B cell (primary cell): ENCODE data around the gene XPNPEP3. TPM values are rescaled to one million over a fixed set of nuclear protein-coding genes. Genes with fewer than 3 reads are reported as not detected.
A peak's percentile ranks its signal among the peaks of the same experiment; 100 is the strongest.

Experiments used
- ATAC-seq: fragments of 200-7000 bp; cut with Tn5 transposase; one replicate; pipeline ENCODE4 v1.10.0; 2021; ENCODE audit warnings: low read depth, mild to moderate bottlenecking, moderate number of reproducible peaks, moderate library complexity
- CTCF ChIA-PET: fragments of 350-600 bp; sonication (Branson Sonifier 250); formaldehyde crosslinking; loops from one replicate; lab custom pipeline; 2021; ENCODE audit warnings: antibody characterized with exemption, inconsistent platforms; lab: Charles Lee
- POLR2A ChIA-PET: fragments of 350-600 bp; sonication (Branson Sonifier 250); formaldehyde crosslinking; loops from one replicate; lab custom pipeline; 2021; ENCODE audit warnings: antibody characterized with exemption; lab: Charles Lee
- DNase-seq: peaks from one replicate; pipeline ENCODE4 v3.0.0; 2013
- H2AFZ ChIP-seq: 2 replicates; pipeline ENCODE4 v1.6.1; 2012; ENCODE audit warnings: mild to moderate bottlenecking, low read depth, low read length; ENCODE audit not compliant: insufficient read depth, poor library complexity, severe bottlenecking
- H3K27ac ChIP-seq, 2 donors: 1 replicate in 1 of 2; 2 replicates in 1 of 2; pipeline ENCODE4 v1.5.1; 2012 to 2013; ENCODE audit warnings: low read length in 2 of 2, mild to moderate bottlenecking in 2 of 2, moderate library complexity in 1 of 2
- H3K27me3 ChIP-seq, 4 experiments: fragments of 200-600 bp in 1 of 4; sonication (generic) in 1 of 4; replicated peaks in 1 of 4; 1 replicate in 2 of 4; 2 replicates in 2 of 4; pipeline versions ENCODE4 v1.6.1 to v1.7.0; 2013 to 2016; ENCODE audit warnings: low read length in 3 of 4, mild to moderate bottlenecking in 2 of 4, mixed read lengths in 1 of 4, moderate library complexity in 1 of 4; ENCODE audit not compliant: insufficient read depth in 4 of 4, control insufficient read depth in 3 of 4; ENCODE audit errors: control extremely low read depth in 1 of 4
- H3K36me3 ChIP-seq, 2 experiments: replicated peaks in 1 of 2; 1 replicate in 1 of 2; 2 replicates in 1 of 2; pipeline versions ENCODE4 v1.6.1 to v1.7.1; 2013; ENCODE audit warnings: low read length in 1 of 2; ENCODE audit not compliant: insufficient read depth in 2 of 2, control insufficient read depth in 1 of 2; ENCODE audit errors: control extremely low read depth in 1 of 2, extremely low read depth in 1 of 2
- H3K4me1 ChIP-seq, 2 donors: fragments of 200-600 bp in 1 of 2; sonication (generic) in 1 of 2; 1 replicate in 1 of 2; 2 replicates in 1 of 2; pipeline versions ENCODE4 v1.5.1 to v1.6.1; 2013 to 2017; ENCODE audit warnings: low read length in 2 of 2; ENCODE audit not compliant: control insufficient read depth in 2 of 2, insufficient read depth in 2 of 2
- H3K4me2 ChIP-seq: replicated peaks from 2 replicates; pipeline ENCODE3; 2012; ENCODE audit warnings: mild to moderate bottlenecking, low read depth, low read length; ENCODE audit not compliant: poor library complexity, severe bottlenecking
- H3K4me3 ChIP-seq, 5 experiments: fragments of 200-600 bp in 1 of 5; sonication (generic) in 1 of 5; 1 replicate in 3 of 5; 2 replicates in 2 of 5; pipeline versions ENCODE4 v1.5.1 to v1.7.0; 2011 to 2016; ENCODE audit warnings: low read length in 4 of 5, mild to moderate bottlenecking in 4 of 5, low read depth in 2 of 5, control low read depth in 1 of 5, moderate library complexity in 1 of 5; ENCODE audit not compliant: insufficient read depth in 1 of 5; ENCODE audit errors: control extremely low read depth in 1 of 5, extremely low read depth in 1 of 5
- H3K79me2 ChIP-seq: fragments of 200-600 bp; sonication (generic); one replicate; pipeline ENCODE4 v1.6.0; 2016; ENCODE audit warnings: low read length; ENCODE audit not compliant: control insufficient read depth, insufficient read depth
- H3K9ac ChIP-seq: fragments of 200-600 bp; sonication (generic); 2 replicates; pipeline ENCODE4 v1.6.1; 2017; ENCODE audit warnings: mild to moderate bottlenecking, low read length, moderate library complexity
- H3K9me3 ChIP-seq, 3 donors: one replicate each; pipeline versions ENCODE4 v1.6.1 to v1.7.1; 2013; ENCODE audit warnings: low read length in 2 of 3; ENCODE audit not compliant: control insufficient read depth in 2 of 3, insufficient read depth in 1 of 3; ENCODE audit errors: control extremely low read depth in 1 of 3
- H4K20me1 ChIP-seq: 2 replicates; pipeline ENCODE4 v1.6.0; 2012; ENCODE audit warnings: mild to moderate bottlenecking, low read length; ENCODE audit not compliant: insufficient read depth, control insufficient read depth, poor library complexity, severe bottlenecking
- H3K27ac Mint-ChIP-seq: one replicate; pipeline ENCODE4 v1.8.0; 2021; ENCODE audit warnings: mixed read lengths
- H3K27me3 Mint-ChIP-seq: one replicate; pipeline ENCODE4 v1.8.0; 2021; ENCODE audit warnings: mixed read lengths
- H3K4me1 Mint-ChIP-seq: one replicate; pipeline ENCODE4 v1.8.0; 2021; ENCODE audit warnings: mixed read lengths
- H3K4me3 Mint-ChIP-seq: one replicate; pipeline ENCODE4 v1.8.0; 2021; ENCODE audit warnings: mixed read lengths
- H3K9me3 Mint-ChIP-seq: one replicate; pipeline ENCODE4 v1.8.0; 2022; ENCODE audit warnings: mixed read lengths; ENCODE audit not compliant: insufficient read depth
- CTCF ChIP-seq: fragments of 200-600 bp; IDR thresholded peaks from one replicate; pipeline ENCODE4 v1.8.0; 2022; ENCODE audit warnings: antibody characterized with exemption, mild to moderate bottlenecking
- EZH2 ChIP-seq: IDR thresholded peaks from 2 replicates; pipeline ENCODE4 v1.6.1; 2012; ENCODE audit warnings: borderline replicate concordance, low read depth, mild to moderate bottlenecking, moderate library complexity, low read length; ENCODE audit not compliant: insufficient read depth, poor library complexity, severe bottlenecking
- WGBS: methylation state at CpG from one replicate; pipeline ENCODE4 v1.1.5; 2013; ENCODE audit warnings: missing lambda C conversion rate; ENCODE audit not compliant: insufficient coverage; 5-methylcytosine and 5-hydroxymethylcytosine counted together
- intact Hi-C: fragments of 100-400 bp; cut with micrococcal nuclease; formaldehyde crosslinking; loops from one replicate; pipeline ENCODE4 v1.10.0; 2022
- polyA plus RNA-seq: library from polyadenylated mRNA; depleted of rRNA; stranded (reverse); fragments of >200 nt; gene quantifications from 2 replicates; pipeline ENCODE4 v1.2.3, GENCODE V29; 2012
- total RNA-seq, 2 donors: library from RNA; stranded (reverse); fragments of 120-200 nt in 1 of 2; gene quantifications; 1 replicate in 1 of 2; 2 replicates in 1 of 2; pipeline versions ENCODE4 v1.2.3 to v1.2.4, GENCODE V29; 2013 to 2022

The XPNPEP3 gene
- total and polyA plus RNA-seq, 2 donors (not counting 1 experiment from before 2014, with no cell fraction given) = 7.9 to 18.9 TPM

- 100% methylated on average over 6 of the region's 6 CpGs for WGBS
- Histone ChIP-seq H3K9me3 (no peaks in the 10 kb centered on the region), H3K36me3 (peaks cover 2 to 38% of the 10 kb centered on the region in 2 experiments), H4K20me1 (peaks cover 8% of the 10 kb centered on the region), H3K4me2 (no peak overlapping the region), H2AFZ (no peak overlapping the region), H3K4me3 (no peak overlapping the region), H3K27ac (no peak overlapping the region), H3K27me3 (no peaks in the 10 kb centered on the region), H3K79me2 (no peaks in the 10 kb centered on the region), H3K9ac (no peak overlapping the region), H3K4me1 (no peaks in the 10 kb centered on the region)
- no peaks in the 10 kb centered on the region for H3K4me1 Mint-ChIP-seq
- intact Hi-C loops = no loop called here
- H3K27ac Mint-ChIP-seq = peak overlapping the region; percentile 20
- no peaks in the 10 kb centered on the region for H3K27me3 Mint-ChIP-seq
- DNase-seq = no peak
- ChIA-PET POLR2A (no interaction called here), CTCF (interaction anchor here (2.1 kb wide), 1 partner anchor 50 kb away, joined by 9 read pairs; no protein-coding TSS in a partner anchor)
- H3K4me3 Mint-ChIP-seq = no peak overlapping the region
- H3K9me3 Mint-ChIP-seq = no peaks in the 10 kb centered on the region
- TF ChIP-seq EZH2 (no peak), CTCF (no peak)
- ATAC-seq = no peak
Measured at GRCh38 chr22:40972587-40972986, 115.6 kb downstream of the XPNPEP3 start.

GRCh38 chr22:40973144-40973543, 116.2 kb downstream of the XPNPEP3 start:
- Histone ChIP-seq H3K36me3 (peaks cover 0 to 32% of the 10 kb centered on the region in 2 experiments), H3K9me3 (no peaks in the 10 kb centered on the region), H3K27me3 (no peaks in the 10 kb centered on the region), H3K27ac (no peak overlapping the region), H3K79me2 (no peaks in the 10 kb centered on the region), H3K4me3 (no peak overlapping the region), H4K20me1 (peaks cover 8% of the 10 kb centered on the region), H3K4me2 (no peak overlapping the region), H2AFZ (no peak overlapping the region), H3K9ac (no peak overlapping the region), H3K4me1 (no peaks in the 10 kb centered on the region)
- Mint-ChIP-seq H3K27me3 (no peaks in the 10 kb centered on the region), H3K27ac (no peak overlapping the region), H3K4me1 (no peaks in the 10 kb centered on the region), H3K9me3 (no peaks in the 10 kb centered on the region), H3K4me3 (no peak overlapping the region)
- no peak for TF ChIP-seq EZH2
- TF ChIP-seq CTCF = no peak
- ChIA-PET CTCF (interaction anchor here (2.1 kb wide), 1 partner anchor 50 kb away, joined by 9 read pairs; no protein-coding TSS in a partner anchor), POLR2A (no interaction called here)
- intact Hi-C loops = no loop called here
- DNase-seq = no peak
- ATAC-seq = no peak
- 98% methylated on average over 10 of the region's 13 CpGs for WGBS
